Measurements from ENCODE around the gene MICB. TPM values are rescaled to one million over a fixed set of nuclear protein-coding genes. Genes with fewer than 3 reads are reported as not detected.

MICB gene
- total and polyA plus RNA-seq, 2 of the 8 experiments (the other 6 are each of a cell fraction or from before 2014, with no cell fraction given): 16.2 to 25.3 TPM

DNA sequence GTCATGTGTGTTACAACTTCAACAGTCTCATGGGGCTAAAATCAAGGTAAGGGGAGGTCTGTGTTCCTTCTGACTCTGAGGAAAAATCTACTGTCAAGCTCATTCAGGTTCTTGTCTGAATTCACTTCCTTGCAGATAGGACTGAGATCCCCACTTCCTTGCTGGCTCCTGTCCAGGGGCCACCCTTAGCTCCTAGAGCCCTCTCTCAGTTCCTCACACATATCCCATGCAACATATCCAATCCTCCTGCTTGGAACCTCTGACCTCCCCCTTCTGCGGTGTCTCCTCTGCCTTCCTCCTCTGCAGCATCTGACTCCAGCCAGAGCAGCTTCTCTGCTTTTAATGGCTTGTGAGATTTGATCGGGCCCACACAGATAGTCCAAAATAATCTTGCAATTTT, 27.1 kb upstream of the MICB start:
- no peak overlapping the region for H3K4me2 ChIP-seq (ENCODE audit: insufficient read depth in 1 of 2, low read depth in 2 of 2, low read length in 2 of 2)
- H4K5ac ChIP-seq (ENCODE audit: insufficient read length, low read depth, low read length): no peak overlapping the region
- FAIRE-seq (no peak), DNase-seq (ENCODE audit: low read depth in 1 of 2, low spot score in 2 of 2) (no peak)
- POLR2A ChIA-PET (ENCODE audit: partially characterized antibody): interaction anchor here (0.7 to 1.6 kb wide), 5 partner anchors 8 to 127 kb away, joined by 3 to 7 read pairs (median 3); partner anchors contain the start of gene DDX39B
- no peaks in the 10 kb centered on the region for H4K20me1 ChIP-seq (replicated peaks in 1 of 2; ENCODE audit: control insufficient read depth in 1 of 2, insufficient read depth in 2 of 2, low read length in 2 of 2)
- H3K14ac ChIP-seq (ENCODE audit: insufficient read length): no peak overlapping the region
- WGBS, 2 experiments (ENCODE audit: extremely low coverage in 1 of 2, insufficient coverage in 1 of 2, insufficient read length in 1 of 2, insufficient replicate concordance in 2 of 2, low coverage in 1 of 2, low lambda C conversion rate in 2 of 2, missing lambda C conversion rate in 1 of 2): 83% methylated on average over 2 of the region's 2 CpGs; no CpG with 5 or more reads in 1 of the 2 experiments
- no peak overlapping the region for H2BK15ac ChIP-seq (ENCODE audit: low read length)
- no peak overlapping the region for H3K56ac ChIP-seq (replicated peaks; ENCODE audit: insufficient read length, low read depth, low read length)
- no peak overlapping the region for H3K27ac ChIP-seq (ENCODE audit: low read depth, low read length)
- H3K23me2 ChIP-seq (ENCODE audit: low read depth, low read length): no peaks in the 10 kb centered on the region
- no peaks in the 10 kb centered on the region for H3K79me1 ChIP-seq (ENCODE audit: low read depth, low read length)
- H3K4me1 ChIP-seq (replicated peaks in 1 of 4; ENCODE audit: control insufficient read depth in 3 of 4, insufficient read depth in 4 of 4, low read length in 3 of 4): no peaks in the 10 kb centered on the region
- H2BK5ac ChIP-seq (ENCODE audit: low read depth, low read length): no peak overlapping the region
- H3K23ac ChIP-seq (ENCODE audit: insufficient read length): no peak overlapping the region
- H3K27me3 ChIP-seq (replicated peaks in 1 of 4; ENCODE audit: control insufficient read depth in 3 of 4, extremely low read depth in 1 of 4, insufficient read depth in 3 of 4, low read length in 3 of 4): peaks cover 0 to 2% (median 0%) of the 10 kb centered on the region in 4 experiments; a peak in 1 of 7 replicates
- H2BK12ac ChIP-seq (ENCODE audit: low read depth, low read length): no peak overlapping the region
- H2BK20ac ChIP-seq (ENCODE audit: low read length): no peak overlapping the region
- no peaks in the 10 kb centered on the region for H3K36me3 ChIP-seq (ENCODE audit: control insufficient read depth in 2 of 4, insufficient read depth in 4 of 4, low read length in 3 of 4)
- H4K91ac ChIP-seq (replicated peaks; ENCODE audit: insufficient read length, low read length): no peak overlapping the region
- H4K8ac ChIP-seq (ENCODE audit: extremely low read depth, insufficient read depth, low read length): no peak overlapping the region
- H3K18ac ChIP-seq (ENCODE audit: extremely low read depth, low read length): no peak overlapping the region
- no peaks in the 10 kb centered on the region for H3K9me3 ChIP-seq (ENCODE audit: insufficient read depth in 2 of 2, low read depth in 1 of 2, low read length in 1 of 2)
- no peaks in the 10 kb centered on the region for H3K79me2 ChIP-seq (ENCODE audit: control insufficient read depth in 1 of 2, insufficient read depth in 2 of 2, low read length in 2 of 2)
- no peak overlapping the region for H3K4ac ChIP-seq (replicated peaks; ENCODE audit: insufficient read length, low read depth, low read length)
- no peak overlapping the region for H2BK120ac ChIP-seq (replicated peaks; ENCODE audit: low read depth, low read length)
- CTCF ChIA-PET (ENCODE audit: partially characterized antibody): interaction anchor here (1.6 kb wide), 1 partner anchor 28 kb away, joined by 6 read pairs; no protein-coding TSS in a partner anchor
- H2AK5ac ChIP-seq (ENCODE audit: low read depth, low read length): no peak overlapping the region
- H3K4me3 ChIP-seq (ENCODE audit: extremely low read depth in 1 of 4, insufficient read depth in 2 of 4, low read depth in 3 of 4, low read length in 4 of 4): no peak overlapping the region
- no peak overlapping the region for H2AFZ ChIP-seq (ENCODE audit: low read length)
- H3K9ac ChIP-seq (replicated peaks in 1 of 4; ENCODE audit: extremely low read depth in 1 of 4, low read depth in 3 of 4, low read length in 3 of 4): no peak overlapping the region
- no peak for TF ChIP-seq SRF (IDR thresholded peaks at IDR 0.05; ENCODE audit: low read depth, low read length)
- TF ChIP-seq ZNF274 (IDR thresholded peaks at IDR 0.05; ENCODE audit: borderline replicate concordance, extremely low read depth, low read length): no peak
- TF ChIP-seq RXRA (IDR thresholded peaks at IDR 0.05; ENCODE audit: insufficient read depth, low read depth, low read length): no peak
- no peak for TF ChIP-seq TCF12 (IDR thresholded peaks at IDR 0.05; ENCODE audit: low read depth, low read length)
- no peak for TF ChIP-seq SAP30 (IDR thresholded peaks at IDR 0.05; ENCODE audit: insufficient read depth, insufficient replicate concordance, low read length)
- TF ChIP-seq TAF1 (IDR thresholded peaks at IDR 0.05; ENCODE audit: low read depth, low read length): no peak
- TF ChIP-seq CHD2 (IDR thresholded peaks at IDR 0.05; ENCODE audit: low read length): no peak
- TF ChIP-seq NRF1 (IDR thresholded peaks at IDR 0.05; ENCODE audit: low read depth, low read length): no peak
- no peak for TF ChIP-seq SP2 (IDR thresholded peaks at IDR 0.05; ENCODE audit: low read length)
- no peak for TF ChIP-seq SIX5 (IDR thresholded peaks at IDR 0.05; ENCODE audit: low read depth, low read length)
- no peak for TF ChIP-seq PHF8 (conservative IDR thresholded peaks at IDR 0.05; ENCODE audit: low read depth, low read length)
- no peak for TF ChIP-seq TBP (IDR thresholded peaks at IDR 0.05; ENCODE audit: low read depth, low read length)
- TF ChIP-seq TAF7 (optimal IDR thresholded peaks at IDR 0.05; ENCODE audit: borderline replicate concordance, low read depth, low read length): no peak
